Hindlimb muscle (tissue), 1 donor: ENCODE results near the gene TOM1L2. TPM values are rescaled to one million over a fixed set of nuclear protein-coding genes. Genes with fewer than 3 reads are reported as not detected.

ENCODE experiments used
- DNase-seq: peaks from one replicate; pipeline ENCODE4 v3.0.0-alpha.2; 2013
- polyA plus RNA-seq: library from polyadenylated mRNA; unstranded; fragments of 120-200 nt; gene quantifications from one replicate; pipeline ENCODE4 v1.2.1, GENCODE V29; 2013; ENCODE audit not compliant: insufficient read length

Gene TOM1L2
- polyA plus RNA-seq, 1 donor: 51.8 TPM

- DNase-seq: no peak
Observed at GRCh38 chr17:17800504-17801021, 171.6 kb downstream of the TOM1L2 start.

- DNase-seq: no peak
Observed at GRCh38 chr17:17798573-17799255, 173.5 kb downstream of the TOM1L2 start.

GRCh38 chr17:17798010-17798556 is 174.1 kb downstream of the TOM1L2 start:
- DNase-seq: no peak

GRCh38 chr17:17797119-17797809 is 174.9 kb downstream of the TOM1L2 start:
- no peak for DNase-seq

- DNase-seq: no peak
Observed at GRCh38 chr17:17796787-17797061, 175.5 kb downstream of the TOM1L2 start.

GRCh38 chr17:17795946-17796786 is 176.0 kb downstream of the TOM1L2 start:
- DNase-seq: no peak

GRCh38 chr17:17795296-17795695 is 176.9 kb downstream of the TOM1L2 start:
- no peak for DNase-seq

GRCh38 chr17:17794382-17794781 is 177.8 kb downstream of the TOM1L2 start:
- DNase-seq: no peak

Other genes starting within 250 kb of the TOM1L2 start
- gene SREBF1, start 135.4 kb downstream of the TOM1L2 start, polyA plus RNA-seq: 26.3 TPM
- gene DRC3, start 462 bp upstream of the TOM1L2 start, polyA plus RNA-seq: 8.3 TPM
- gene ATPAF2, start 66.8 kb upstream of the TOM1L2 start, polyA plus RNA-seq: 19.0 TPM
- gene GID4, start 67.0 kb upstream of the TOM1L2 start, polyA plus RNA-seq: 11.3 TPM
- 28.6 TPM for gene DRG2, start 115.5 kb upstream of the TOM1L2 start, polyA plus RNA-seq
- gene MYO15A, start 136.4 kb upstream of the TOM1L2 start, polyA plus RNA-seq: 1.3 TPM
- 71.1 TPM for gene ALKBH5, start 211.4 kb upstream of the TOM1L2 start, polyA plus RNA-seq